ENCODE data around the gene FAM90A26.
"Not testable (repeated sequence)": the region's sequence is repeated elsewhere in the genome, so short reads cannot be mapped to it uniquely, and the experiment has no call there.

DNA sequence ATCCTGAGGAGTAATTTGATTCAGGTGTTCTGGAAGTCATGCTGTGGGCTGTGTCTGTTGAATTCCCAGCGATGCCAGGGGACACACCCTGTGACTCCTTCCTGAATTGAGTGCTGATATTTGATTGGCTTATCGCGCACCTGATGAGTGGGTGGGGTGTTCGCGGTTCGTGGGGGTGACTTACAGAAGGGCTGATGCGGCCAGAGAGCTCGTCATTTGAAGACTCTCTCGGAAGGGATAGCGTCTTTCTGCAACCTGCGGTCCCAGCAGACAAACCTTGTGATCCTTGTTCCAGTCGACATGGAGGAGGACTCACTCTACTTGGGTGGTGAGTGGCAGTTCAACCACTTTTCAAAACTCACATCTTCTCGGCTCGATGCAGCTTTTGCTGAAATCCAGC lies 54.4 kb downstream of the FAM90A26 start, which contains the start of gene USP17L13:
- TF ChIP-seq POLR2A, POLR2AphosphoS5 (IDR thresholded peaks at IDR 0.05): not testable (repeated sequence)
- TF ChIP-seq, protein P1, sequence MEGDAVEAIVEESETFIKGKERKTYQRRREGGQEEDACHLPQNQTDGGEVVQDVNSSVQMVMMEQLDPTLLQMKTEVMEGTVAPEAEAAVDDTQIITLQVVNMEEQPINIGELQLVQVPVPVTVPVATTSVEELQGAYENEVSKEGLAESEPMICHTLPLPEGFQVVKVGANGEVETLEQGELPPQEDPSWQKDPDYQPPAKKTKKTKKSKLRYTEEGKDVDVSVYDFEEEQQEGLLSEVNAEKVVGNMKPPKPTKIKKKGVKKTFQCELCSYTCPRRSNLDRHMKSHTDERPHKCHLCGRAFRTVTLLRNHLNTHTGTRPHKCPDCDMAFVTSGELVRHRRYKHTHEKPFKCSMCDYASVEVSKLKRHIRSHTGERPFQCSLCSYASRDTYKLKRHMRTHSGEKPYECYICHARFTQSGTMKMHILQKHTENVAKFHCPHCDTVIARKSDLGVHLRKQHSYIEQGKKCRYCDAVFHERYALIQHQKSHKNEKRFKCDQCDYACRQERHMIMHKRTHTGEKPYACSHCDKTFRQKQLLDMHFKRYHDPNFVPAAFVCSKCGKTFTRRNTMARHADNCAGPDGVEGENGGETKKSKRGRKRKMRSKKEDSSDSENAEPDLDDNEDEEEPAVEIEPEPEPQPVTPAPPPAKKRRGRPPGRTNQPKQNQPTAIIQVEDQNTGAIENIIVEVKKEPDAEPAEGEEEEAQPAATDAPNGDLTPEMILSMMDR (IDR thresholded peaks at IDR 0.05): not testable (repeated sequence)

All from upper lobe of left lung (tissue), 4 donors.